Smooth muscle cell (in vitro differentiated cells): Measurements from ENCODE around the gene CEP76. TPM values are rescaled to one million over a fixed set of nuclear protein-coding genes. Genes with fewer than 3 reads are reported as not detected.
A peak's percentile ranks its signal among the peaks of the same experiment; 100 is the strongest.
"Not testable (repeated sequence)": the region's sequence is repeated elsewhere in the genome, so short reads cannot be mapped to it uniquely, and the experiment has no call there.

Experiments
- DNase-seq: peaks from one replicate; lab custom pipeline; 2025; ENCODE audit not compliant: unreplicated experiment; lab: John Stamatoyannopoulos, UW
- H2AFZ ChIP-seq: fragments of 200-600 bp; sonication (generic); 2 replicates; pipeline ENCODE4 v1.6.0; 2016; ENCODE audit warnings: antibody characterized with exemption, low read depth, mild to moderate bottlenecking
- H3F3A ChIP-seq: fragments of 200-600 bp; sonication (generic); 2 replicates; pipeline ENCODE4 v1.6.0; 2017; ENCODE audit warnings: antibody characterized with exemption, low read depth
- H3K27ac ChIP-seq: fragments of 200-600 bp; sonication (generic); 2 replicates; pipeline ENCODE4 v1.5.1; 2016; ENCODE audit warnings: low read depth, mild to moderate bottlenecking
- H3K27me3 ChIP-seq: fragments of 200-600 bp; sonication (generic); 2 replicates; pipeline ENCODE4 v1.6.1; 2016; ENCODE audit warnings: low read depth, mild to moderate bottlenecking
- H3K36me3 ChIP-seq: fragments of 200-600 bp; sonication (generic); 2 replicates; pipeline ENCODE4 v1.5.1; 2016; ENCODE audit warnings: low read depth
- H3K4me1 ChIP-seq: fragments of 200-600 bp; sonication (generic); 2 replicates; pipeline ENCODE4 v1.5.1; 2016; ENCODE audit warnings: low read depth
- H3K4me2 ChIP-seq: fragments of 200-600 bp; sonication (generic); 2 replicates; pipeline ENCODE4 v1.6.0; 2016; ENCODE audit warnings: mild to moderate bottlenecking
- H3K4me3 ChIP-seq: fragments of 200-600 bp; sonication (generic); 2 replicates; pipeline ENCODE4 v1.5.1; 2016; ENCODE audit warnings: mild to moderate bottlenecking
- H3K79me2 ChIP-seq: fragments of 200-600 bp; sonication (generic); 2 replicates; pipeline ENCODE4 v1.6.0; 2016; ENCODE audit warnings: low read depth, mild to moderate bottlenecking
- H3K9ac ChIP-seq: fragments of 200-600 bp; sonication (generic); 2 replicates; pipeline ENCODE4 v1.6.0; 2016; ENCODE audit warnings: low read depth
- H3K9me3 ChIP-seq: fragments of 200-600 bp; sonication (generic); replicated peaks from 2 replicates; pipeline ENCODE4 v1.5.1; 2016; ENCODE audit warnings: low read depth
- H4K20me1 ChIP-seq: fragments of 200-600 bp; sonication (generic); 2 replicates; pipeline ENCODE4 v1.6.0; 2016; ENCODE audit warnings: low read depth
- CTCF ChIP-seq: fragments of 200-600 bp; sonication (generic); IDR thresholded peaks from 2 replicates; pipeline ENCODE4 v1.5.1; 2017; ENCODE audit warnings: borderline replicate concordance, mild to moderate bottlenecking, antibody characterized with exemption; ENCODE audit not compliant: insufficient read depth, poor library complexity, severe bottlenecking
- WGBS: methylation state at CpG from one replicate; pipeline ENCODE4 v1.1.7; 2016; ENCODE audit warnings: low lambda C conversion rate; 5-methylcytosine and 5-hydroxymethylcytosine counted together
- polyA plus RNA-seq: library from polyadenylated mRNA; unstranded; fragments of >200 nt; fragmentation: Nextera tagmentation; extraction: Ambion mirVana; gene quantifications from 2 replicates; pipeline ENCODE4 v1.2.1, GENCODE V29; 2016
- total RNA-seq: library from RNA; depleted of rRNA; stranded (reverse); fragments of >200 nt; gene quantifications from 2 replicates; pipeline ENCODE4 v1.2.3, GENCODE V29; 2014

The CEP76 gene
- total and polyA plus RNA-seq, 2 experiments from 2014 or later = 2.8 to 11.7 TPM

- Histone ChIP-seq H3K4me2 (peak overlapping the region; percentile 77), H3K4me1 (peaks cover 20% of the 10 kb centered on the region), H3K27me3 (no peaks in the 10 kb centered on the region), H3F3A (peaks cover 15% of the 10 kb centered on the region), H3K27ac (peak overlapping the region; percentile 92), H3K36me3 (no peaks in the 10 kb centered on the region), H3K9ac (peak overlapping the region; percentile 24), H4K20me1 (peaks cover 6% of the 10 kb centered on the region), H3K79me2 (peaks cover 22% of the 10 kb centered on the region), H3K4me3 (no peak overlapping the region), H2AFZ (no peak overlapping the region), H3K9me3 (no peaks in the 10 kb centered on the region)
- TF ChIP-seq CTCF = no peak
- 55% methylated on average over 4 of the region's 4 CpGs for WGBS
- no peak for DNase-seq
Observed at GRCh38 chr18:12628706-12629702, 73.5 kb downstream of the CEP76 start.

GRCh38 chr18:12627199-12627598 lies 75.3 kb downstream of the CEP76 start:
- not testable (repeated sequence) for H3K36me3 ChIP-seq

GRCh38 chr18:12625241-12625640 lies 77.3 kb downstream of the CEP76 start:
- Histone ChIP-seq H3K79me2 (peaks cover 6% of the 10 kb centered on the region), H3K4me1 (peaks cover 14% of the 10 kb centered on the region), H3K36me3 (no peaks in the 10 kb centered on the region), H3K9ac (no peak overlapping the region), H3K4me2 (no peak overlapping the region), H3K4me3 (no peak overlapping the region), H3F3A (peaks cover 15% of the 10 kb centered on the region), H3K9me3 (no peaks in the 10 kb centered on the region), H2AFZ (no peak overlapping the region), H4K20me1 (peaks cover 6% of the 10 kb centered on the region), H3K27ac (no peak overlapping the region), H3K27me3 (no peaks in the 10 kb centered on the region)
- WGBS = 92% methylated on average over 4 of the region's 4 CpGs
- TF ChIP-seq CTCF = no peak
- DNase-seq = no peak

More at GRCh38 chr18:12627199-12627598, 75.3 kb downstream of the CEP76 start:
- not testable (repeated sequence) for H3K27me3 ChIP-seq, DNase-seq, H3K4me2 ChIP-seq, H2AFZ ChIP-seq, H3K9ac ChIP-seq, H3K9me3 ChIP-seq, H3K4me3 ChIP-seq, H4K20me1 ChIP-seq, H3K27ac ChIP-seq
- Histone ChIP-seq H3F3A (peaks cover 15% of the 10 kb centered on the region), H3K79me2 (peaks cover 10% of the 10 kb centered on the region), H3K4me1 (peaks cover 20% of the 10 kb centered on the region)
- WGBS = 100% methylated on average over 3 of the region's 3 CpGs

Other genes starting within 250 kb of the CEP76 start
- 18.1 and 25.8 TPM in 2 replicates for gene SPIRE1, start 44.6 kb downstream of the CEP76 start, total RNA-seq
- gene SPIRE1, start 44.6 kb downstream of the CEP76 start, polyA plus RNA-seq = 12.6 and 12.8 TPM in 2 replicates
- gene PSMG2, start 319 bp upstream of the CEP76 start, total RNA-seq = 80.1 and 80.4 TPM in 2 replicates
- gene PSMG2, start 319 bp upstream of the CEP76 start, polyA plus RNA-seq = 67.0 and 71.3 TPM in 2 replicates
- gene PTPN2, start 181.5 kb upstream of the CEP76 start, total RNA-seq = 23.9 and 48.7 TPM in 2 replicates
- 17.1 and 20.1 TPM in 2 replicates for gene PTPN2, start 181.5 kb upstream of the CEP76 start, polyA plus RNA-seq
- 25.3 and 43.5 TPM in 2 replicates for gene SEH1L, start 245.3 kb upstream of the CEP76 start, total RNA-seq
- 18.4 and 19.7 TPM in 2 replicates for gene SEH1L, start 245.3 kb upstream of the CEP76 start, polyA plus RNA-seq